Activated CD4-positive, alpha-beta T cell treated with anti-CD3 and anti-CD28 coated beads, Interleukin-2, amount 50 U/mL, for 48 hours (primary cell): ENCODE measurements around the gene OR2D3.
"Not testable (repeated sequence)": the region's sequence is repeated elsewhere in the genome, so short reads cannot be mapped to it uniquely, and the experiment has no call there.

ENCODE experiments used
- DNase-seq, 2 experiments: peaks; one replicate each; pipeline ENCODE4 v3.0.0-alpha.2; 2020

Gene OR2D3

GRCh38 chr11:6920702-6921101 is at the start of gene OR2D3:
Gene OR2D3, plus strand, starts transcription at chr11:6921002. Its CDS starts 0 bp downstream, at chr11:6921002.
- no peak for DNase-seq

GRCh38 chr11:6871278-6871677 is 49.5 kb upstream of the OR2D3 start:
- no peak for DNase-seq

GRCh38 chr11:6875761-6876160 is 45.0 kb upstream of the OR2D3 start:
- DNase-seq: no peak

- no peak for DNase-seq
Observed at GRCh38 chr11:6876325-6876724, 44.5 kb upstream of the OR2D3 start, which contains the start of gene OR10A4. Gene OR10A4, plus strand, starts transcription at chr11:6876625. Its CDS starts 23 bp downstream, at chr11:6876648.

- DNase-seq: no peak
Observed at GRCh38 chr11:6876914-6877313, 43.9 kb upstream of the OR2D3 start.

- DNase-seq: no peak
Observed at GRCh38 chr11:6882751-6883150, 38.1 kb upstream of the OR2D3 start.

GRCh38 chr11:6887711-6888110 is 33.1 kb upstream of the OR2D3 start:
- not testable (repeated sequence) for DNase-seq

- DNase-seq: no peak
Observed at GRCh38 chr11:6888830-6889229, 32.0 kb upstream of the OR2D3 start.

GRCh38 chr11:6889835-6890234 is 31.0 kb upstream of the OR2D3 start:
- DNase-seq: no peak

GRCh38 chr11:6892400-6892799 is 28.4 kb upstream of the OR2D3 start, which contains the start of gene OR2D2:
Gene OR2D2, minus strand, starts transcription at chr11:6892500. Its CDS starts 0 bp downstream, at chr11:6892500.
- DNase-seq: no peak

- no peak for DNase-seq
Observed at GRCh38 chr11:6894097-6894496, 26.7 kb upstream of the OR2D3 start.

- DNase-seq: no peak
Observed at GRCh38 chr11:6895010-6895409, 25.8 kb upstream of the OR2D3 start.

GRCh38 chr11:6898911-6899310 is 21.9 kb upstream of the OR2D3 start:
- DNase-seq: no peak

GRCh38 chr11:6900327-6900999 is 20.3 kb upstream of the OR2D3 start:
- DNase-seq: no peak

- DNase-seq: not testable (repeated sequence)
Observed at GRCh38 chr11:6904804-6905203, 16.0 kb upstream of the OR2D3 start.

GRCh38 chr11:6911378-6911777 is 9.4 kb upstream of the OR2D3 start:
- no peak for DNase-seq

- no peak for DNase-seq
Observed at GRCh38 chr11:6911948-6912347, 8.9 kb upstream of the OR2D3 start.

GRCh38 chr11:6919698-6920097 is 1.1 kb upstream of the OR2D3 start:
- no peak for DNase-seq

- no peak for DNase-seq
Observed at GRCh38 chr11:6925007-6925577, 4.3 kb downstream of the OR2D3 start.

GRCh38 chr11:6925636-6926207 is 4.9 kb downstream of the OR2D3 start:
- no peak for DNase-seq

GRCh38 chr11:6926208-6927029 is 5.6 kb downstream of the OR2D3 start, which contains the start of gene ZNF215:
Gene ZNF215, plus strand, starts transcription at chr11:6926426. Its CDS starts 5,847 bp downstream, at chr11:6932273.
- DNase-seq: peak; percentile 28 to 39

GRCh38 chr11:6927030-6927617 is 6.3 kb downstream of the OR2D3 start:
- DNase-seq: no peak

- no peak for DNase-seq
Observed at GRCh38 chr11:6928916-6929315, 8.1 kb downstream of the OR2D3 start.
